Measurements from ENCODE around the gene CABP2. TPM values are rescaled to one million over a fixed set of nuclear protein-coding genes. Genes with fewer than 3 reads are reported as not detected.

The CABP2 gene
- polyA plus RNA-seq, 1 of the 3 experiments (the other 2 are of a cell fraction) = not detected

GRCh38 chr11:67506426-67507051 is 16.7 kb downstream of the CABP2 start:
- Histone ChIP-seq H4K20me1 (ENCODE audit: insufficient read depth) (peaks cover 13% of the 10 kb centered on the region), H3K4me3 (ENCODE audit: low read depth in 2 of 2, low read length in 1 of 2) (peak overlapping the region in 1 of 2 experiments; percentile 68; a peak in 2 of 4 replicates), H3K4me1 (ENCODE audit: control insufficient read depth in 1 of 2, insufficient read depth in 2 of 2, low read depth in 1 of 2, low read length in 1 of 2) (peaks cover 10 to 36% of the 10 kb centered on the region in 2 experiments), H3K27me3 (ENCODE audit: insufficient read depth) (no peaks in the 10 kb centered on the region; the same call in 1 of the 2 replicates), H3K79me2 (ENCODE audit: insufficient read depth) (peaks cover 29% of the 10 kb centered on the region), H3K36me3 (replicated peaks in 1 of 2; ENCODE audit: control insufficient read depth in 1 of 2, insufficient read depth in 2 of 2, low read length in 1 of 2) (peaks cover 0 to 14% of the 10 kb centered on the region in 2 experiments), H2AFZ (ENCODE audit: low read depth) (no peak overlapping the region), H3K27ac (ENCODE audit: low read depth in 2 of 2, low read length in 1 of 2) (peak overlapping the region; percentile 6 to 80; a peak in 3 of 4 replicates), H3K9me2 (no peaks in the 10 kb centered on the region), H3K9me3 (no peaks in the 10 kb centered on the region), H3K9ac (0 out of 2 replicates have a peak overlapping the region, but pooled peaks have one; percentile 69), H3F3A (replicated peaks; ENCODE audit: insufficient read depth) (peaks cover 24% of the 10 kb centered on the region), H3K4me2 (peak overlapping the region; percentile 95)
- ChIA-PET POLR2A (no interaction called here), CTCF (interaction anchor here (0.6 to 1.2 kb wide), 6 partner anchors 99 to 160 kb away, joined by 3 to 4 read pairs (median 3); no protein-coding TSS in a partner anchor)
- 87% methylated on average over 13 of the region's 16 CpGs for WGBS (ENCODE audit: low lambda C conversion rate)
- DNase-seq = no peak
- no peak for TF ChIP-seq FOSL2 (IDR thresholded peaks at IDR 0.05; ENCODE audit: borderline replicate concordance, low read depth)

DNA sequence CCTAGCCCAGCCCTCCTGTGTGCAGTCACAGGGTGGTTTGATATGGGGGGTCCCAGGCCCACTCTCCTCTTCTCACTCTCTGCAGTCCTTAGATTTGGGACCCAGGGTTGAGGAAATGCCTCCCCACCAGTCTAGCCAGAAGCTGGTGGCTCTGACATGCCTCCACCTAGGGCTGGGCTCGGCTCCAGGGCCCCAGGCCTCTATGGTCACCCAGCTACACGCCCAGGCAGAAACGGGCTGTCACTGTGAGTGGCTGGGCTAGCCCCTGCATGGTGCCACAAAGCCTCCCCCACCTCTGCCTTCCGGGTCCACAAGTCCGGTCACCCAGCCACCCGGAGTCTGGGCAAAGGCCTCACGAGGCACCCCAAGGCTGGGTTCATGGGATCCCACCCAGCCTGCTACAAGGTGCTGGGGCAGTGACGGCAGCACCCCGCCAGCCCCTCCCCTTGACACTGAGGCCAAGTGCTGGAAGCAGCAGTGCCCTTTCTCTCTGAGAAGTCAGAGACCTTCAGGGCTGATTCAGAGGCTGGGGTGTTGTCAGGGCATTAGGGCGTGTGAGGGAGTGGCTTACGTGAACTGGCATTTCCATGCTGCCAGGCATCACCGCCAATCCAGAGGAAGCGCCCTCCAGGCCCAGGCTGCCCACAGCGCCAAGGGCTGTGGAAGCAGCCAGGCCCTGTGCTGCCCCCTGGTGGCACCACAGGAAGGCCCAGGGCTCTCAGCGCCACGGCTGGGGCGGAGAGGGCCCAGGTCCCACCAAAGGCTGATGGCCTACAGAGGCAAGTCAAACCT is 17.4 kb downstream of the CABP2 start:
- WGBS (ENCODE audit: low lambda C conversion rate) = 10% methylated on average over 8 of the region's 17 CpGs
- Histone ChIP-seq H3K9me2 (no peaks in the 10 kb centered on the region), H3K79me2 (ENCODE audit: insufficient read depth) (peaks cover 29% of the 10 kb centered on the region), H3K4me3 (ENCODE audit: low read depth in 2 of 2, low read length in 1 of 2) (peak overlapping the region; percentile 80 to 88), H4K20me1 (ENCODE audit: insufficient read depth) (peaks cover 13% of the 10 kb centered on the region), H3K9ac (peak overlapping the region; percentile 82; the same call in 1 of the 2 replicates), H3K27me3 (ENCODE audit: insufficient read depth) (no peaks in the 10 kb centered on the region; the same call in 1 of the 2 replicates), H3K27ac (ENCODE audit: low read depth in 2 of 2, low read length in 1 of 2) (peak overlapping the region; percentile 80 to 87), H3K36me3 (replicated peaks in 1 of 2; ENCODE audit: control insufficient read depth in 1 of 2, insufficient read depth in 2 of 2, low read length in 1 of 2) (peaks cover 5 to 19% of the 10 kb centered on the region in 2 experiments), H3K9me3 (no peaks in the 10 kb centered on the region), H3F3A (replicated peaks; ENCODE audit: insufficient read depth) (peaks cover 24% of the 10 kb centered on the region), H3K4me1 (ENCODE audit: control insufficient read depth in 1 of 2, insufficient read depth in 2 of 2, low read depth in 1 of 2, low read length in 1 of 2) (peaks cover 10 to 36% of the 10 kb centered on the region in 2 experiments), H3K4me2 (peak overlapping the region; percentile 95), H2AFZ (ENCODE audit: low read depth) (no peak overlapping the region)
- POLR2A ChIA-PET = interaction anchor here (0.7 to 1.0 kb wide), 2 partner anchors 114 to 139 kb away, joined by 3 to 4 read pairs; partner anchors contain the start of gene RAD9A
- CTCF ChIA-PET = interaction anchor here (0.6 to 1.2 kb wide), 13 partner anchors 9 to 810 kb away, joined by 3 to 5 read pairs (median 3); partner anchors contain the start of gene PPP1CA
- DNase-seq = peak; percentile 89
- TF ChIP-seq NRF1 (IDR thresholded peaks at IDR 0.05; ENCODE audit: low read depth, low read length) (no peak), ELF1 (IDR thresholded peaks at IDR 0.05) (no peak), RXRA (IDR thresholded peaks at IDR 0.05; ENCODE audit: borderline replicate concordance, low read depth) (no peak), TCF12 (IDR thresholded peaks at IDR 0.05) (no peak), YY1 (IDR thresholded peaks at IDR 0.05; ENCODE audit: low read depth) (no peak), RCOR1 (IDR thresholded peaks at IDR 0.05; ENCODE audit: low read length) (no peak), JUND (IDR thresholded peaks at IDR 0.05) (no peak), EZH2phosphoT487 (IDR thresholded peaks at IDR 0.05; ENCODE audit: borderline replicate concordance, low read depth) (no peak), USF1 (IDR thresholded peaks at IDR 0.05; ENCODE audit: borderline replicate concordance, low read depth) (no peak), EP300 (IDR thresholded peaks at IDR 0.05; ENCODE audit: borderline replicate concordance in 1 of 2, low read depth in 1 of 2, low read length in 1 of 2) (no peak), GABPA (IDR thresholded peaks at IDR 0.05; ENCODE audit: low read depth) (no peak), USF2 (IDR thresholded peaks at IDR 0.05; ENCODE audit: borderline replicate concordance, low read depth, low read length) (no peak), FOXJ3 (CRISPR knock-in tag; IDR thresholded peaks at IDR 0.05) (no peak), MXI1 (IDR thresholded peaks at IDR 0.05; ENCODE audit: low read depth, low read length) (peak; percentile 74), REST (IDR thresholded peaks at IDR 0.05; ENCODE audit: low read depth, low read length) (no peak), CHD2 (IDR thresholded peaks at IDR 0.05; ENCODE audit: low read length, partially characterized antibody) (peak; percentile 16)
- TF ChIP-seq, protein P1, sequence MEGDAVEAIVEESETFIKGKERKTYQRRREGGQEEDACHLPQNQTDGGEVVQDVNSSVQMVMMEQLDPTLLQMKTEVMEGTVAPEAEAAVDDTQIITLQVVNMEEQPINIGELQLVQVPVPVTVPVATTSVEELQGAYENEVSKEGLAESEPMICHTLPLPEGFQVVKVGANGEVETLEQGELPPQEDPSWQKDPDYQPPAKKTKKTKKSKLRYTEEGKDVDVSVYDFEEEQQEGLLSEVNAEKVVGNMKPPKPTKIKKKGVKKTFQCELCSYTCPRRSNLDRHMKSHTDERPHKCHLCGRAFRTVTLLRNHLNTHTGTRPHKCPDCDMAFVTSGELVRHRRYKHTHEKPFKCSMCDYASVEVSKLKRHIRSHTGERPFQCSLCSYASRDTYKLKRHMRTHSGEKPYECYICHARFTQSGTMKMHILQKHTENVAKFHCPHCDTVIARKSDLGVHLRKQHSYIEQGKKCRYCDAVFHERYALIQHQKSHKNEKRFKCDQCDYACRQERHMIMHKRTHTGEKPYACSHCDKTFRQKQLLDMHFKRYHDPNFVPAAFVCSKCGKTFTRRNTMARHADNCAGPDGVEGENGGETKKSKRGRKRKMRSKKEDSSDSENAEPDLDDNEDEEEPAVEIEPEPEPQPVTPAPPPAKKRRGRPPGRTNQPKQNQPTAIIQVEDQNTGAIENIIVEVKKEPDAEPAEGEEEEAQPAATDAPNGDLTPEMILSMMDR (IDR thresholded peaks at IDR 0.05) = peak; percentile 93
